ENCODE data around the gene RCSD1. TPM values are rescaled to one million over a fixed set of nuclear protein-coding genes. Genes with fewer than 3 reads are reported as not detected.

RCSD1 gene
- total RNA-seq, 4 donors from 2014 or later: 0.34 to 3.5 (median 2.0) TPM

DNA sequence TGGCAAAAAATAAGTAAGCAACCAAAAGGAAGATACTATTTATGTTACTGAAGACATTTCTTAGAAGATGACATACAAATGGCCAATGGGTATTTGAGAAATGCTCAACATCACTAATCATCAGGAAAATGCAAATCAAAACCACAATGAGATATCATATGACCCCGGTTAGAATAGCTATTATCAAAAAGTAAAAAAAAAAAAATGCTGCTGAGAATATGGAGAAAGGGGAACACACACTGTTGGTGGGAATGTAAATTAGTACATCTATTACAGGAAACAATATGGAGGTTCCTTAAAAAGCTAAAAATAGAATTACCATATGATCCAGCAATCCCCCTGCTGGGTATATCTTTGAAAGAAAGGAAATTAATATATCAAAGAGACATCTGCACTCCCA, 42.2 kb upstream of the RCSD1 start:
- no peak for TF ChIP-seq POLR2AphosphoS5 (IDR thresholded peaks at IDR 0.05)
- TF ChIP-seq CTCF (IDR thresholded peaks at IDR 0.05): no peak
- no peak for TF ChIP-seq EP300 (IDR thresholded peaks at IDR 0.05)
- no peak for TF ChIP-seq POLR2A (IDR thresholded peaks at IDR 0.05)
- no peak for DNase-seq (ENCODE audit: low spot score in 2 of 2)
- Histone ChIP-seq H3K27ac (no peak overlapping the region), H3K9me3 (no peaks in the 10 kb centered on the region), H3K27me3 (no peaks in the 10 kb centered on the region), H3K4me3 (no peak overlapping the region), H3K4me1 (no peaks in the 10 kb centered on the region), H3K36me3 (no peaks in the 10 kb centered on the region)
- WGBS: 85% methylated on average over 1 of the region's 1 CpG

GRCh38 chr1:167588361-167588760, 41.7 kb upstream of the RCSD1 start:
- DNase-seq (ENCODE audit: low spot score in 2 of 2): no peak
- Histone ChIP-seq H3K27me3 (no peaks in the 10 kb centered on the region), H3K9me3 (no peaks in the 10 kb centered on the region), H3K4me1 (no peaks in the 10 kb centered on the region), H3K27ac (no peak overlapping the region), H3K4me3 (no peak overlapping the region), H3K36me3 (no peaks in the 10 kb centered on the region)
- no peak for TF ChIP-seq POLR2AphosphoS5 (IDR thresholded peaks at IDR 0.05)
- no peak for TF ChIP-seq POLR2A (IDR thresholded peaks at IDR 0.05)
- TF ChIP-seq CTCF (IDR thresholded peaks at IDR 0.05): no peak
- no peak for TF ChIP-seq EP300 (IDR thresholded peaks at IDR 0.05)
- WGBS: 90% methylated on average over 2 of the region's 2 CpGs

- H3K27me3 ChIP-seq: no peaks in the 10 kb centered on the region
- no peaks in the 10 kb centered on the region for H3K4me1 ChIP-seq
- DNase-seq (ENCODE audit: low spot score in 2 of 2): no peak
- no peaks in the 10 kb centered on the region for H3K9me3 ChIP-seq
- H3K4me3 ChIP-seq: no peak overlapping the region
- no peak for TF ChIP-seq POLR2A (IDR thresholded peaks at IDR 0.05)
- TF ChIP-seq CTCF (IDR thresholded peaks at IDR 0.05): no peak
- no peak for TF ChIP-seq EP300 (IDR thresholded peaks at IDR 0.05)
- TF ChIP-seq POLR2AphosphoS5 (IDR thresholded peaks at IDR 0.05): no peak
- H3K27ac ChIP-seq: no peak overlapping the region
- H3K36me3 ChIP-seq: no peaks in the 10 kb centered on the region
Measured at GRCh38 chr1:167592475-167592874, 37.6 kb upstream of the RCSD1 start.

GRCh38 chr1:167593860-167594259, 36.2 kb upstream of the RCSD1 start:
- H3K4me1 ChIP-seq: no peaks in the 10 kb centered on the region
- no peaks in the 10 kb centered on the region for H3K36me3 ChIP-seq
- TF ChIP-seq POLR2AphosphoS5 (IDR thresholded peaks at IDR 0.05) (no peak), POLR2A (IDR thresholded peaks at IDR 0.05) (no peak), CTCF (IDR thresholded peaks at IDR 0.05) (no peak), EP300 (IDR thresholded peaks at IDR 0.05) (no peak)
- H3K27ac ChIP-seq: no peak overlapping the region
- DNase-seq (ENCODE audit: low spot score in 2 of 2): no peak
- no peaks in the 10 kb centered on the region for H3K27me3 ChIP-seq
- H3K9me3 ChIP-seq: no peaks in the 10 kb centered on the region
- H3K4me3 ChIP-seq: no peak overlapping the region
- WGBS: 82% methylated on average over 5 of the region's 5 CpGs

DNA sequence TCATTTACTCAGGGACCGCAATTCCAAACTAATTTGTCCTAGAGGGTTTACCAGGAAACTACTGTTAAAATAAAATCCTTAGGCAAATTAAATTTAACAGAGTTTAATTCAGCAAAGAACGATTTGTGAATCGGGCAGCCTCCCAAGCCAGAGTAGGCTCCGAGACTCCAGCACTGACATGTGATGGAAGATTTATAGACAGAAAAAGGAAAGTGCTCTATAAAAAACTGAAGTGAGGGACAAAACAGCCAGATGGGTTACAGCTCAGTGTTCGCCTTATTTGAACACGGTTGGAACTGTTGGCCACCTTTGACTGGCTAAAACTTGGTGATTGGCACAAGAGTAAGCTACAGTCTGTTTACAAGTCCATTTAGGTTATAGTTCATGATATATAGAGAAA, 35.2 kb upstream of the RCSD1 start:
- no peak for DNase-seq (ENCODE audit: low spot score in 2 of 2)
- TF ChIP-seq EP300 (IDR thresholded peaks at IDR 0.05): no peak
- no peak for TF ChIP-seq CTCF (IDR thresholded peaks at IDR 0.05)
- no peak for TF ChIP-seq POLR2AphosphoS5 (IDR thresholded peaks at IDR 0.05)
- TF ChIP-seq POLR2A (IDR thresholded peaks at IDR 0.05): no peak
- H3K36me3 ChIP-seq: no peaks in the 10 kb centered on the region
- no peak overlapping the region for H3K4me3 ChIP-seq
- WGBS: 39% methylated on average over 6 of the region's 6 CpGs
- H3K27me3 ChIP-seq: no peaks in the 10 kb centered on the region
- H3K27ac ChIP-seq: no peak overlapping the region
- no peaks in the 10 kb centered on the region for H3K9me3 ChIP-seq
- peaks cover under 1% of the 10 kb centered on the region for H3K4me1 ChIP-seq
